Measurements from ENCODE around the gene SEL1L. TPM values are rescaled to one million over a fixed set of nuclear protein-coding genes. Genes with fewer than 3 reads are reported as not detected.
"Not testable (repeated sequence)": the region's sequence is repeated elsewhere in the genome, so short reads cannot be mapped to it uniquely, and the experiment has no call there.

The SEL1L gene
- total RNA-seq, 4 donors from 2014 or later: 19.0 to 38.3 (median 28.7) TPM

- TF ChIP-seq CTCF (IDR thresholded peaks at IDR 0.05) (no peak), POLR2A (IDR thresholded peaks at IDR 0.05) (no peak)
- intact Hi-C loops (cut with DNase I): no loop called here
- 86 to 88% methylated on average over 5 of the region's 5 CpGs for WGBS, 2 donors
- DNase-seq: no peak
- H3K4me3 ChIP-seq: no peak overlapping the region
- H3K4me1 ChIP-seq: peaks cover 0 to 20% (median 3%) of the 10 kb centered on the region in 3 donors
- H3K36me3 ChIP-seq: peaks cover 0 to 54% (median 9%) of the 10 kb centered on the region in 3 donors
- no peaks in the 10 kb centered on the region for H3K27me3 ChIP-seq
- H3K9me3 ChIP-seq: no peaks in the 10 kb centered on the region
- no peak overlapping the region for H3K27ac ChIP-seq
Observed at GRCh38 chr14:81474685-81475324, 58.8 kb downstream of the SEL1L start.

GRCh38 chr14:81474148-81474492, 59.5 kb downstream of the SEL1L start:
- intact Hi-C loops (cut with DNase I): no loop called here
- Histone ChIP-seq H3K27ac (no peak overlapping the region), H3K36me3 (peaks cover 0 to 47% (median 9%) of the 10 kb centered on the region in 3 donors), H3K27me3 (no peaks in the 10 kb centered on the region), H3K4me3 (no peak overlapping the region), H3K9me3 (no peaks in the 10 kb centered on the region), H3K4me1 (peaks cover 0 to 20% (median 3%) of the 10 kb centered on the region in 3 donors)
- WGBS, 2 donors: 59 to 62% methylated on average over 2 of the region's 2 CpGs
- no peak for TF ChIP-seq CTCF (IDR thresholded peaks at IDR 0.05)
- TF ChIP-seq POLR2A (IDR thresholded peaks at IDR 0.05): no peak
- DNase-seq: no peak

- intact Hi-C loops (cut with DNase I): no loop called here
- WGBS, 2 donors: 42 to 45% methylated on average over 3 of the region's 3 CpGs
- H3K27ac ChIP-seq: peak overlapping the region in 1 of 4 donors; percentile 23
- no peaks in the 10 kb centered on the region for H3K27me3 ChIP-seq
- DNase-seq: no peak
- TF ChIP-seq CTCF (IDR thresholded peaks at IDR 0.05): no peak
- no peak for TF ChIP-seq POLR2A (IDR thresholded peaks at IDR 0.05)
- no peak overlapping the region for H3K4me3 ChIP-seq
- H3K36me3 ChIP-seq: peaks cover 0 to 42% (median 9%) of the 10 kb centered on the region in 3 donors
- H3K4me1 ChIP-seq: peaks cover 0 to 24% (median 3%) of the 10 kb centered on the region in 3 donors
- no peaks in the 10 kb centered on the region for H3K9me3 ChIP-seq
Observed at GRCh38 chr14:81473456-81474147, 60.1 kb downstream of the SEL1L start.

GRCh38 chr14:81472096-81472800, 61.4 kb downstream of the SEL1L start:
- no peak for TF ChIP-seq POLR2A (IDR thresholded peaks at IDR 0.05)
- no peak for TF ChIP-seq CTCF (IDR thresholded peaks at IDR 0.05)
- intact Hi-C loops (cut with DNase I): no loop called here
- DNase-seq: no peak
- no peak overlapping the region for H3K4me3 ChIP-seq
- WGBS, 2 donors: 69 to 79% methylated on average over 3 of the region's 3 CpGs
- H3K27me3 ChIP-seq: no peaks in the 10 kb centered on the region
- H3K27ac ChIP-seq: no peak overlapping the region
- peaks cover 0 to 29% (median 9%) of the 10 kb centered on the region in 3 donors for H3K36me3 ChIP-seq
- peaks cover 0 to 24% (median 3%) of the 10 kb centered on the region in 3 donors for H3K4me1 ChIP-seq
- no peaks in the 10 kb centered on the region for H3K9me3 ChIP-seq

GRCh38 chr14:81471062-81471461, 62.6 kb downstream of the SEL1L start:
- H3K27me3 ChIP-seq: no peaks in the 10 kb centered on the region
- H3K9me3 ChIP-seq: no peaks in the 10 kb centered on the region
- intact Hi-C loops (cut with DNase I): no loop called here
- WGBS, 2 donors: 59 to 63% methylated on average over 7 of the region's 7 CpGs
- peaks cover 0 to 17% (median 2%) of the 10 kb centered on the region in 3 donors for H3K36me3 ChIP-seq
- TF ChIP-seq CTCF (IDR thresholded peaks at IDR 0.05): no peak
- TF ChIP-seq POLR2A (IDR thresholded peaks at IDR 0.05): no peak
- H3K27ac ChIP-seq: no peak overlapping the region
- peaks cover 0 to 18% (median 3%) of the 10 kb centered on the region in 3 donors for H3K4me1 ChIP-seq
- no peak overlapping the region for H3K4me3 ChIP-seq
- DNase-seq: no peak

- WGBS, 2 donors: 84 to 90% methylated on average over 2 to 5 of the region's 5 CpGs
- intact Hi-C loops (cut with DNase I); H3K27me3 ChIP-seq; H3K4me3 ChIP-seq; DNase-seq; H3K9me3 ChIP-seq: not testable (repeated sequence)
- Histone ChIP-seq H3K4me1 (peaks cover 0 to 21% (median 3%) of the 10 kb centered on the region in 3 donors), H3K36me3 (peaks cover 0 to 11% (median 0%) of the 10 kb centered on the region in 3 donors), H3K27ac (peak overlapping the region in 1 of 4 donors; percentile 32)
Observed at GRCh38 chr14:81470557-81470826, 63.2 kb downstream of the SEL1L start.
